ENCODE measurements around the gene NRAP. TPM values are rescaled to one million over a fixed set of nuclear protein-coding genes. Genes with fewer than 3 reads are reported as not detected.
A peak's percentile ranks its signal among the peaks of the same experiment; 100 is the strongest.

The NRAP gene
- total RNA-seq, 1 experiment from 2014 or later, result not detected

DNA sequence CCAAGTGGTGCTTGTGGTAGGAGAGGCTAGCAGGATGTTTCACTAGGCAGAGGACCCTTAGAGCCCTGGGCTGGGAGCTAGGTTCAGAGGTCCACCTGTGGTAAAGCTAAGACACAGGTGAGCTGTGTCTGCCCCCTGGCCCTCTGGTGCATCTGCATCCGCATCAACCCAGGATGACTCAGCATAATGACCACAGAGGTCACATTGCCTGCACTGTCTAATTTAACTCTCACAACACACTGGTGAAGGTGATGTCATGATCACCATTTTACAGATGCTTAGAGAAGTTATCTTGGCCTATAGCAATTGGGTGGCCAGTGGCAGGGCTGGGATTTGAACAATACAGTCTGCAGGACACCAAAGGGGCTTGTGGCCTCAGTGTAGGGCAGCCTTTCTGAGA is 77.9 kb downstream of the NRAP start:
- Mint-ChIP-seq H3K4me3 (ENCODE audit: low read depth, unreplicated experiment) (no peak overlapping the region), H3K9me3 (ENCODE audit: low read depth, unreplicated experiment) (no peaks in the 10 kb centered on the region), H3K4me1 (ENCODE audit: low read depth, unreplicated experiment) (no peaks in the 10 kb centered on the region), H3K36me3 (ENCODE audit: insufficient read depth, unreplicated experiment) (no peaks in the 10 kb centered on the region), H3K27ac (ENCODE audit: unreplicated experiment) (no peak overlapping the region), H3K27me3 (ENCODE audit: unreplicated experiment) (peaks cover 42% of the 10 kb centered on the region)
- BruUV-seq (replicated peaks), result no TSS peak
- TF ChIP-seq, protein P1, sequence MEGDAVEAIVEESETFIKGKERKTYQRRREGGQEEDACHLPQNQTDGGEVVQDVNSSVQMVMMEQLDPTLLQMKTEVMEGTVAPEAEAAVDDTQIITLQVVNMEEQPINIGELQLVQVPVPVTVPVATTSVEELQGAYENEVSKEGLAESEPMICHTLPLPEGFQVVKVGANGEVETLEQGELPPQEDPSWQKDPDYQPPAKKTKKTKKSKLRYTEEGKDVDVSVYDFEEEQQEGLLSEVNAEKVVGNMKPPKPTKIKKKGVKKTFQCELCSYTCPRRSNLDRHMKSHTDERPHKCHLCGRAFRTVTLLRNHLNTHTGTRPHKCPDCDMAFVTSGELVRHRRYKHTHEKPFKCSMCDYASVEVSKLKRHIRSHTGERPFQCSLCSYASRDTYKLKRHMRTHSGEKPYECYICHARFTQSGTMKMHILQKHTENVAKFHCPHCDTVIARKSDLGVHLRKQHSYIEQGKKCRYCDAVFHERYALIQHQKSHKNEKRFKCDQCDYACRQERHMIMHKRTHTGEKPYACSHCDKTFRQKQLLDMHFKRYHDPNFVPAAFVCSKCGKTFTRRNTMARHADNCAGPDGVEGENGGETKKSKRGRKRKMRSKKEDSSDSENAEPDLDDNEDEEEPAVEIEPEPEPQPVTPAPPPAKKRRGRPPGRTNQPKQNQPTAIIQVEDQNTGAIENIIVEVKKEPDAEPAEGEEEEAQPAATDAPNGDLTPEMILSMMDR (IDR thresholded peaks at IDR 0.05; ENCODE audit: unreplicated experiment), result no peak
- no peak for DNase-seq
- CTCF ChIA-PET, result no interaction called here
- intact Hi-C loops (cut with micrococcal nuclease; ENCODE audit: unreplicated experiment), result no loop called here

DNA sequence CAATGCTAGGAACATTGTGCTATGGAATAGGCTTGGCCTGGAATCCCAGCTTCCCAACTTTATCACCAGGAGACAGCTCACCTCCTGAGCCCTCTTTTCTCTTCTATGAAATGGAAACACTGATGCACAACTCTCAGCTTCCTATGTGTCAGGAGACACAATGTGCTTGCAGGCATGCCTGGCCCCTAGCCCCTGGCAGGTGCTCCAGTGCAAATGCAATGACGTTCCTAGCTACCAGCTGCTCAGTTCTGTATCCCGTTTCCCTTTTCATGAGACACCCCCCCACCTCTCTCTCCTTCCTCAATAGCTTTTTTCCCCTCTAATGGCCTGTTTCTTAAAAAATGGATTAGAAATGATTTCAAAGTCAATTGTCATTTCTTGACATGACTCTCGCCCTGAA is 80.3 kb downstream of the NRAP start:
- H3K4me3 Mint-ChIP-seq (ENCODE audit: low read depth, unreplicated experiment), result no peak overlapping the region
- no peak for DNase-seq
- H3K4me1 Mint-ChIP-seq (ENCODE audit: low read depth, unreplicated experiment), result no peaks in the 10 kb centered on the region
- TF ChIP-seq, protein P1 (IDR thresholded peaks at IDR 0.05; ENCODE audit: unreplicated experiment), result no peak
- no peaks in the 10 kb centered on the region for H3K9me3 Mint-ChIP-seq (ENCODE audit: low read depth, unreplicated experiment)
- intact Hi-C loops (cut with micrococcal nuclease; ENCODE audit: unreplicated experiment), result no loop called here
- H3K27me3 Mint-ChIP-seq (ENCODE audit: unreplicated experiment), result peaks cover 44% of the 10 kb centered on the region
- no peak overlapping the region for H3K27ac Mint-ChIP-seq (ENCODE audit: unreplicated experiment)
- CTCF ChIA-PET, result no interaction called here
- H3K36me3 Mint-ChIP-seq (ENCODE audit: insufficient read depth, unreplicated experiment), result no peaks in the 10 kb centered on the region
- BruUV-seq (replicated peaks), result no TSS peak

DNA sequence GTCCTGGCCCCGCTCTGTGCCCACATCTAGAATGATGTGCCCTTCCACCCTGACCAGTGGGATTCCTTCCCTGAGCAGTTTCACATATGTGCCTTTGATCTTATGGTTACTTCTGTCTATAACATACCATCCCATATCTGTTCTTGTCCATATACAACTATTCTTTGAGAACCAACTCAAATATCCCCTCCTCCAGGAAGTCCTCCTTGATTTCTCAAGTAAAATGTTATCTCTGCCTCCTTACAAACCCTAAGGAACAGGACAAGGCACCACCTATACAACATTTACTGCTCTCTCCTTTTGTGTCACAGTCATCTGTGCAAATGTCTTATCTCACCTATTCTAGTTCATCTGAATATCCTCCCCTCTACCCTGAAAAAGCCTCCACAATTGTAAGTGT is 82.7 kb downstream of the NRAP start:
- CTCF ChIA-PET, result no interaction called here
- no peaks in the 10 kb centered on the region for H3K9me3 Mint-ChIP-seq (ENCODE audit: low read depth, unreplicated experiment)
- intact Hi-C loops (cut with micrococcal nuclease; ENCODE audit: unreplicated experiment), result no loop called here
- no peak overlapping the region for H3K27ac Mint-ChIP-seq (ENCODE audit: unreplicated experiment)
- DNase-seq, result no peak
- H3K4me3 Mint-ChIP-seq (ENCODE audit: low read depth, unreplicated experiment), result no peak overlapping the region
- no TSS peak for BruUV-seq (replicated peaks)
- no peaks in the 10 kb centered on the region for H3K36me3 Mint-ChIP-seq (ENCODE audit: insufficient read depth, unreplicated experiment)
- no peaks in the 10 kb centered on the region for H3K4me1 Mint-ChIP-seq (ENCODE audit: low read depth, unreplicated experiment)
- peaks cover 46% of the 10 kb centered on the region for H3K27me3 Mint-ChIP-seq (ENCODE audit: unreplicated experiment)
- TF ChIP-seq, protein P1 (IDR thresholded peaks at IDR 0.05; ENCODE audit: unreplicated experiment), result no peak

DNA sequence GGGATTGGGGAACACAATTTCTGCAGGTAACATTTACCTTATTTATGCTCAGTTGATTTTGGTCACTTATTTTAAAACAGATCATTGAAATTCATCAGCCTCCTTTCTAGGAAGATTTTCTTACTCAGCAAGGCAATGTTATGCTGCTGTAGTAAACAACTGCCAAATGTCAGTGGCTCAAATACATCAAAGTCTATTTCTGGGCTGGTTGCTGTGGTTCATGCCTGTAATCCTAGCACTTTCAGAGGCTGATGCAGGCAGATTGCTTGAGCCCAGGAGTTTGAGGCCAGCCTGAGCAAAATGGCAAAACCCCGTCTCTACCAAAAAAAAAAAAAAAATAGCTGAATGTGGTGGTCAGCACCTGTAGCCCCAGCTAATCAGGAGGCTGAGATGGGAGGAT is 85.1 kb downstream of the NRAP start:
- H3K27ac Mint-ChIP-seq (ENCODE audit: unreplicated experiment), result no peak overlapping the region
- no peak overlapping the region for H3K4me3 Mint-ChIP-seq (ENCODE audit: low read depth, unreplicated experiment)
- no TSS peak for BruUV-seq (replicated peaks)
- H3K9me3 Mint-ChIP-seq (ENCODE audit: low read depth, unreplicated experiment), result no peaks in the 10 kb centered on the region
- TF ChIP-seq, protein P1 (IDR thresholded peaks at IDR 0.05; ENCODE audit: unreplicated experiment), result no peak
- CTCF ChIA-PET, result no interaction called here
- no peaks in the 10 kb centered on the region for H3K4me1 Mint-ChIP-seq (ENCODE audit: low read depth, unreplicated experiment)
- no peak for DNase-seq
- H3K36me3 Mint-ChIP-seq (ENCODE audit: insufficient read depth, unreplicated experiment), result no peaks in the 10 kb centered on the region
- H3K27me3 Mint-ChIP-seq (ENCODE audit: unreplicated experiment), result peaks cover 54% of the 10 kb centered on the region
- intact Hi-C loops (cut with micrococcal nuclease; ENCODE audit: unreplicated experiment), result no loop called here

DNA sequence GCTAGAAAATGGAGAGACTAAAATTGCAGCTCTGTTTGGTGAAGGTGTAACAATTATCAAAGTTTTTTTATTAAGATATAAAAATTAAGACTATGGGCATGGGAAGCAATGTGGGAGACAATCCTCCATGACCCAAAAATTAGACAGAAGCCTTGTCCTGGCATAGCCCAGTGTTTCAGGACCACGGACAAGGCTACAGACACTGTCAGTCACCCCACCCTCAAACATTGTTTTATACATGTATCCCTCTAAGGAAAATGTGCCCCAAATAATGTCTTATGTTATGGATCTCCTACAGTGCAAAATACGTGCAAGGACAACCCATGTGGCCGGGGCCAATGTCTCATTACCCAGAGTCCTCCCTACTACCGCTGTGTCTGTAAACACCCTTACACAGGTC is 87.0 kb downstream of the NRAP start:
- H3K9me3 Mint-ChIP-seq (ENCODE audit: low read depth, unreplicated experiment), result no peaks in the 10 kb centered on the region
- no peaks in the 10 kb centered on the region for H3K36me3 Mint-ChIP-seq (ENCODE audit: insufficient read depth, unreplicated experiment)
- no peak overlapping the region for H3K27ac Mint-ChIP-seq (ENCODE audit: unreplicated experiment)
- H3K27me3 Mint-ChIP-seq (ENCODE audit: unreplicated experiment), result peaks cover 53% of the 10 kb centered on the region
- peak; percentile 12 for DNase-seq
- CTCF ChIA-PET, result no interaction called here
- TF ChIP-seq, protein P1 (IDR thresholded peaks at IDR 0.05; ENCODE audit: unreplicated experiment), result no peak
- no peaks in the 10 kb centered on the region for H3K4me1 Mint-ChIP-seq (ENCODE audit: low read depth, unreplicated experiment)
- intact Hi-C loops (cut with micrococcal nuclease; ENCODE audit: unreplicated experiment), result no loop called here
- no peak overlapping the region for H3K4me3 Mint-ChIP-seq (ENCODE audit: low read depth, unreplicated experiment)
- no TSS peak for BruUV-seq (replicated peaks)
